CD4-positive, alpha-beta T cell treated with Interleukin-4 for 4 hours (primary cell): ENCODE results near the gene MROH8.
A peak's percentile ranks its signal among the peaks of the same experiment; 100 is the strongest.
"Not testable (repeated sequence)": the region's sequence is repeated elsewhere in the genome, so short reads cannot be mapped to it uniquely, and the experiment has no call there.

Source experiments
- DNase-seq: peaks from one replicate; pipeline ENCODE4 v3.0.0-alpha.2; 2020

The MROH8 gene

DNA sequence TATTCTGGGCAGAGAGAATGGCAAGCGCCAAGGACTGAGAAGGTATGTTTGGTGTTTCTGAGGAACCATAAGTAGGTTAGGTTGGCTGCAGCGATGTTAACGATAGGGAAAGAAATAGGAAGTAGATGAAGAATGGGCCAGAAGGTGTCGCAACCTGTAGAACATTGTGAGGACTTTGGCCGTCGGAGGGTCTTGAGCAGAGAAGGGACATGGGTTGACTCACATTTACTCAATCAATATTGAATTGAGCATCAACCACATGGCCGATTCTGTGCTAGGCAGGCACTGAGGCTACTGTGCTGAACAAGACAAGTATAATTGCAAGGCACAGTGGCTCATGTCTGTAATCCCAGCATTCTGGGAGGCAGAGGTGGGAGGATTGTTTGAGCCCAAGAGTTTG, 27.1 kb downstream of the MROH8 start:
- DNase-seq: no peak

DNA sequence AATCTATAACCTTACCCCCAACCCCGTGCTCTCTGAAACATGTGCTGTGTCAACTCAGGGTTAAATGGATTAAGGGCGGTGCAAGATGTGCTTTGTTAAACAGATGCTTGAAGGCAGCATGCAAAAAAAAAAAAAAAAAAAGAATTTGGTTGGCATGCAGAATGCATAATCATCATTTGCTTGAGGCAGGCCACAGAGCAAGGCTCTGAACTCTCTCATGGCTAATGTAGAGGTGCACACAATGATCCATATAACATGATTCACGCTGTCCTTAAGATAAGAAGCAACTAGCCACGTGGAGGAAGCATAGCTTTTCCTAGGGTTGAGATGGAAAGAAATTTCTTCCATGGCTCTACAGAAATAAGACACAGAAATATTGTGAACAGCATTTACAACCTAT, 27.8 kb downstream of the MROH8 start:
- no peak for DNase-seq

DNA sequence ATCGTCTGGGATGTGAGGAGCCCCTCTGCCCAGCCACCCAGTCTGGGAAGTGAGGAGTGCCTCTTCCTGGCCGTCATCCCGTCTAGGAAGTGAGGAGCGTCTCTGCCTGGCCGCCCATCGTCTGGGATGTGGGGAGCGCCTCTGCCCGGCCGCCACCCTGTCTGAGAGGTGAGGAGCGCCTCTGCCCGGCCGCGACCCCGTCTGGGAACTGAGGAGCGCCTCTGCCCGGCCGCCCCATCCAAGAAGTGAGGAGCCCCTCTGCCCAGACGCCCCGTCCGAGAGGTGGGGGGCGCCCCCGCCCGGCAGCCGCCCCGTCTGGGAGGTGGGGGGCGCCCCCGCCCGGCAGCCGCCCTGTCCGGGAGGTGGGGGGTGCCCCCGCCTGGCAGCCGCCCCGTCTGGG, 28.5 kb downstream of the MROH8 start:
- DNase-seq: not testable (repeated sequence)

DNA sequence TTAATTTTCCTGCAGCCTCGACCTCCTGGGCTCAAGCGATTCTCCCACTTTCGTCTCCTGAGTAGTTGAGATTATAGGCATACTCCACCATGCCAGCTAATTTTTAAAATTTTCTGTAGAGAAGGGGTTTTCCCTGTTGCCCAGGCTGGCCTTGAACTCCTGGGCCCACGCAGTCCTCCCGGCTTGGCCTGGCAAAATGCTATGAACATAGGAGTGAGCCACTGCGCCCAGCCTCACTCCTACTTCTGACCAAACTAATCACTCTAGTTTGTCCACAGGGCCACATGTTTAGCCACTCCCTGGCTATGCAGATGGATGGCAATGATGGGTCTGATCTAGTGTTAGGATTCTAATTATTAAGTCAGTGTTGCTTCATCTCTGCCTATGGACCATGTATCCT, 32.1 kb downstream of the MROH8 start:
- no peak for DNase-seq

DNA sequence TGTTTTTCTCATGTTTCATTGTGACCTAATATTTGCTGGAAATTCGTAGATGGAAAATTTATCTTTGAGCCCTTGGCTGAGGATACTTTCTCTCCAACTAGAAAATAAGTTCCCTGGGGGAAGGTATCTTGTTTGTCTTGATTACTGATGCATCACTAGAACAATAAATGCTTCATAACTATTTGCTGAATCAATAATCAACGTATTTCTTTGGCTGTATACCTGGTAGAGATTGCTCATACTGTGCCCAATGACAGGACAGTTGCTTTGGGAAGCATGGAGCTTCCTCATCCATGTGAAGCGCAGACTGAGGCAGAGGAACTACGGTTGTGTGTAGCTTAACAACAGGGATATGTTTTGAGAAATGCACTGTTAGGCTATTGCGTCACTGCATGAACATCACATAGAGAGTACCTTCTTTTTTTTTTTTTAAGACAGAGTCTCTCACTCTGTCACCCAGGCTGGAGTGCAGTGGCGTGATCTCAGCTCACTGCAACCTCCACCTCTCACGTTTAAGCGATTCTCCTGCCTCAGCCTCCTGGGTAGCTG, 34.4 kb downstream of the MROH8 start:
- no peak for DNase-seq

DNA sequence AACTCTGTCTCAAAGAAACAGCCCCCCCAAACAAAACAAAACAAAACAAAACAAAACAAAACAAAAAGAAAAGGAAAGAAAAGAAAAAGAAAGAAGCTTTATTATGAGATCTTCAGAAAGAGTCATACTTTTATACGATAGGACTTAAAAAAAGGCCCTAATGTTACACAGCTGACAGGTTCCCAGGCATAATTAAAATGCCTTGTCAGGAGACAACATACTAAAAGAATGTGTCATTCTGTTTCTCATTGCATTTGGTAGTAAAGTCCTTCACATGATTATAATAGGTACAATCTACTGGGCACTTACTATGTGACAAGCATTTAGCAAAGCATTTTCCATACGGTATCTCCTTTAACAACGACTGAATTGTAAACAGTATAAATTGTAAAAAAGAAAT, 36.6 kb downstream of the MROH8 start:
- no peak for DNase-seq

DNA sequence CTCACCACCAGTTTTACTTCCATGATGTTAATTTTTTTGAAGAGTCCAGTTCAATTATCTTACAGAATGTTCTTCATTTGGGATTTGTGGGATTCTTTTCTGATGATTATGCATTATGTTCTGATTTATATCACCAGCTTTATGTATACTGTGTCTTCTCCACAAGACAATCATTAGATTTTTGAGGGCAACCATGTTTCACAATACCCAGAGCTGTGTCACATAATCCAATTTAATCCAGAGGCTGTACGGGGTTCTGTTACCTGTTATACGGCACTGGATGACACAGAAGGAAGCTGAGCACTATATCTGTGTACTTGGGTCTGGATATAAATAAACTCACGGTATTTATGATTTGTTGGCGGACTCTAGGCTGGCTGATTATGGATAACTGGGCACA, 41.8 kb downstream of the MROH8 start:
- no peak for DNase-seq

DNA sequence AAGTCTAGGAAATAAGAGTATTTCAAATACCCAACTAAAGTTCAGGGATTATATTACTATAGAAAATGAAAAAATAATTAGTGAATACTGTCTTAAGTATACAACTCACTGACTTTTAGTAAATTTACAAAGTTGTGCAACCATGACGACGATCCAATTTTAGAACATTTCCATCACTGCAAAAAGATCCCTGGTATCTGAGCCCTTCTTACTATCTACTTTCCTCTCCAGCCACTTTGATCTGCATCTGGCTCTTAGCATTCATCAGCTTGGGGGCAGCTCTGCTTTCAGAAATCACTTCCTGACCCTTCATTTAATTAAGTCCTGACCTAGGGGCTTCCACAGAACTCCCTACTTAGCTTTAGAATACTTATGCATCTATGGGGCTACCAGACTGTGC, 45.4 kb downstream of the MROH8 start:
- no peak for DNase-seq

DNA sequence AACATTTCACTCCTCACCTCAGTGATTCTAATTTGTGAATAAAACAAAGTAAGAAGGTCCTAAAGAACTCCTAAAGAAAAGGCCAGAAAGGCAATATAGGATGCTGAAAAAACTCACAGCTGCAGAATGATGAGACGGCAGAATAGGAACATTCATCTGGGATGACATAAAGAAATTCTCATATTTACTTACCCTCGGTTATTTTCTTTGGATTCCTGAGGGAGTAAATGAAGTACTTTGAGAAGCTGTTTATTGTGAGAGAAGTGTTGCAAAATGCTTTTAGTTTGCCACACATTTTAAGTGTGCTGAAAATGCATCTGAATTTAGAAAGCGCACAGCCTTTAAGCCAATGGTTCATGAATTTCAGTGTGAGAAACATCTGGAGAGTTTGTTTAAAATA, 47.9 kb downstream of the MROH8 start:
- no peak for DNase-seq

DNA sequence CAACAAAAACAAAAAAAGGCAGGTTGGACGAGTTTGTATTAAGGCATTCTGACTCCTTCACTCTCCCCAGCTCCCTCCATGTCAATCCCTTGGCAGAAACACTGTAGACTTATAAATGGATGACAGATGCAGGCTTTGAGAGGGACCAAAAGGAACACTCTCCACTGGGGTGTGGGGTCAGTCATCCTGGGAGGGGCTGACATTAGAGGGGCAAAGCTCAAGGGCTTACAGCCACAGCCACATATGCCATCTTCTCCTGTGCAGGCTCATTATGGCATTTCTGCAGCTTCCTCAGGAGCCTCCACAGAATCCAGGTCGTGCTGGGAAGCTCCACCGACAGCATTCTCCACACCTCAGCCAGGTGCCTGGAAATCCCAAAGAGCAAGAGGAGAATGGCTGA, 50.5 kb downstream of the MROH8 start:
- DNase-seq: no peak

DNA sequence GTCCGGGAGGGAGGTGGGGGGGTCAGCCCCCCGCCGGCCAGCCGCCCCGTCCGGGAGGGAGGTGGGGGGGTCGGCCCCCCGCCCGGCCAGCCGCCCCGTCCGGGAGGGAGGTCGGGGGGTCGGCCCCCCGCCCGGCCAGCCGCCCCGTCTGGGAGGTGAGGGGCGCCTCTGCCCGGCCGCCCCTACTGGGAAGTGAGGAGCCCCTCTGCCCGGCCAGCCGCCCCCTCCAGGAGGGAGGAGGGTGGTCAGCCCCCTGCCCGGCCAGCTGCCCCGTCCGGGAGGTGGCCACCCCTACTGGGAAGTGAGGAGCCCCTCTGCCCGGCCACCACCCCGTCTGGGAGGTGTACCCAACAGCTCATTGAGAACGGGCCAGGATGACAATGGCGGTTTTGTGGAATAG, 53.1 kb downstream of the MROH8 start:
- not testable (repeated sequence) for DNase-seq

DNA sequence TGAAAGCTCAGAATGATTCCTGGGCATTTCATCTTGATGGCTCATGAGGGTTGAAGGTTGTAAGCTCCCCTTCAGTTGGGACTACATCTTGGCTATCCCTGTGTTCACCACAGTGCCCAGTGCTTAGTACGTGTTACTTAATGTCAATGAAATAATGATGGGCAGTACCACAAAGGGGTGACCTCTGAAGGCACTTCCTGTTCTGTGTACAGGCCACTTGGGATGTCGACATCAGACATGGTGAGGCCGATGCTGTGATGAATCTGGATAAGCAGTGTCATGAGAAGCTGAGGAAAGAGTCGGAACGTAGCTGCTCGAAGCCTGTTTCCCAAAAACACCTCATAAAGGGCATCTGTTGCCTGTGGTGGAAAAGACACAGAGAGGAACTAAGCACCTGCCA, 55.9 kb downstream of the MROH8 start:
- no peak for DNase-seq

DNA sequence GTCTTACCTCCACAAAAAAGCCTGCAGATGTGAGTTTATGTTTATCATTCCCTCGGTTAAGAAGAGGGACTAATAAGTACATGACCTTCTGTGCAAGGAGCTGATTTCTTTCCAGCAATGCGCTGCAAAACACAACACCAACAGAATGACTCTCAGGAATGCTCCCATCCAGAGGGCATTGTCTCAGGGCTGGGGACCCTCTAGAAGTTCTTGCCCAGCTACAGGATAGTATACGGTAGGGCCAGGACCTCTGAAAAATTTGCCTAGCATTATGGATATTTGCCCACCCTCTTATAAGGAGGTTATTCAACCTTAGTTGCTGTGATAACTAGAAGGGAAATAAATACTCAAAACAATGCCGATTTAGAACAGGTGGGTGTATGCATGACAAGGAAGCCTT, 58.9 kb downstream of the MROH8 start:
- no peak for DNase-seq

DNA sequence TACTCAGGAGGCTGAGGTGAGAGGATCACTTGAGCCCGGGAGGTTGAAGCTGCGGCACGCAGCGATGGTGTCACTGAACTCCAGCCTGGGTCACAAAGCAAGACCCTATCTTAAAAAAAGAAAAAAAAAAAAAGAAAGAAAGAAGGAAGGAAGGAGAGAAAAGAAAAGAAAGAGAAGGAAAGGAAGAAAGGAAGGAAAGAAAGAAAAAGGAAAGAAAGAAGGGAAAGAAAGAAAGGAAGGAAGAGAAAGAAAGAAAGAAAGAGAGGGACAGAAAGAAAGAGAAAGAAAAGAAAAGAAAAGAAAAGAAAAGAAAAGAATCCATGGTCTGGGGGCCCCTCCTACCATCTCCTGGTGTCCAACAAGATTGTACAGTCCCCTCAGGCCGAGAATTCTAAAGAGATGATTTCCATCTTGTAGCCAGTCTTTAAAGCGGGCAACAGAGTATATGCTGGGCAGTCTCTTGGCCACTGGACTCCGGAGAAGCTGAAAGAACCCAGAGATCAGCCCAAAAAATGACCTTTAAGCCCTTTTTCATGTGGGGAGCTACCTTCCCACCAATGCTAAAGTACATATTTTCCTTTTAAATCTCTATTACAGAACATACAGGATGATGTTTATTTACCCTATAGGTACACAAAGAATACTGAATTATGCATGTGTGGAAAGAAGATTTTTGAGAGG, 59.9 kb downstream of the MROH8 start:
- no peak for DNase-seq

DNA sequence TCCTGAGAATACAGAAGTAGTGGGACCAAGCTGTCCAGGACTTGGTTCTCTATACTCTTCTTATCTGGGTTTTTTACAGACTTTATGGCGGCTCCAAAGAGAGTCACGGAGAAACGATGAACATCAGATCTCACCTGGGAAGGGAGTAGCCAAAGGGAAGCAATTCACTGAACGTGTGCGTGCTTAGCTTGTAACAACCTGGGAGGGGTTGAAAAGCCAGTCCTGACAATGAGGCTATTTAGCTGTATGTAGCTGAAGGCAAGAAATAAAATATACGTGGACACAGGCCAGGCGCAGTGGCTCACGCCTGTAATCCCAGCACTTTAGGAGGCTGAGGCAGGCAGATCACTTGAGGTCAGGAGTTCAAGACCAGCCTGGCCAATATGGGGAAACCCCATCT, 65.3 kb downstream of the MROH8 start:
- DNase-seq: no peak

DNA sequence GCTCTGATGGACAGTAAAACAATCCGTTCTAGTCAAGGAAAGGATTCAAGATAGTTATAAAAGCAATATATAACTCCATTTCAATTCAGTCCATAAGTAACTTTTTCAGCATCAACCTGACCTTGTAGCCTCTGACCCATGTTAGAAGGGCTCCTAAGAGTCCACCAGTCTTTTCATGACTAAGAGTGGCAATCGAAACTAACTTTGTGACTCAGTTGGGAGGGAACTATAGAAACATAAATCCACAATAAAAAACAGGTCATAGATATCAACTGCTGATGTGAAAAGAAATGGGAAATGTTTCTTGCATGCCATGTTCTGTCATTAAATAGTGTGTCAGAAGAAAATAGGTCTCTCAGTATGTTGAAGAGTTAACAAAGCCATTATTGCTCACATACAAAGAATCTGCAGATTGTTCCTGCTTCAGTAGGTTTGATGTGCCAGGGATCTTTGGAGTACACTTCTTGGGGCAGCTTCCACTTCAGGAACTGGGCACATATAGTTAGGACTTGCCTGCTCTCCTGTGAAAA, 67.4 kb downstream of the MROH8 start:
- no peak for DNase-seq

DNA sequence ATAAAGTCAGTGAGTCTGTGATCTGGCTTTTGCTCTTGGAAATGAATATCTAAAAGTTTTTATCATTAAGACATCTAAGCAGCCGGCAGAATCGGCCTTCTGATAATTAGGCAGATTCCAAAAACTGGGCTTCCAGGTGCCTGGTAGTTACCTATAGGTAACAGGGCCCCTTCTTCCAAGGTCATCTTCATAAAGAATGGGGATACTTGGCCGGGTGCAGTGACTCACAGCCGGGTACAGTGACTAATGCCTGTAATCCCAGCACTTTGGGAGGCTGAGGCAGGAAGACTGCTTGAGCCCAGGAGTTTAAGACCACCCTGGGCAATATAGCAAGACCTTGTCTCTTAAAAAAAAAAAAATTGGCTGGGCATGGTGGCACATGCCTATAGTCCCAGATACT, 70.7 kb downstream of the MROH8 start:
- DNase-seq: no peak

DNA sequence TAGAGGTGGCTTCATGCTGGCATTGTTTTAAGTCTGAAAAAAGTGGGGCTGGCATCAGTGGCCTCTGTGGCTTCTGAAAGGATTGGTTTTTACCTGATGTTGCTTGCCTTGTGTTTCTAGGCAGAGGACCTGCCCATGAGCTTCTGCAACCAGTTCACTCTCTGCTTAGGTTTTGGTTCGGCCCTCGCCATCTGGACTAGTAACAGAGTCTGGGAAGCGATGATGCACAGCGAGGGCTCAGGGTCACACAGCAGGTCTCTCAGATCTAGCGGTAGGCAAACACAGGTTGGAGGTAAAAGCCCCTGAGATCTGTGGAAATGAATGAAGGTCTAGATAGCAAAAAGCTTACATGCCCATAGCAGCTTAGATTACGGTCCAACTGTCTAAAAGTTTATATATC, 76.8 kb downstream of the MROH8 start:
- no peak for DNase-seq

DNA sequence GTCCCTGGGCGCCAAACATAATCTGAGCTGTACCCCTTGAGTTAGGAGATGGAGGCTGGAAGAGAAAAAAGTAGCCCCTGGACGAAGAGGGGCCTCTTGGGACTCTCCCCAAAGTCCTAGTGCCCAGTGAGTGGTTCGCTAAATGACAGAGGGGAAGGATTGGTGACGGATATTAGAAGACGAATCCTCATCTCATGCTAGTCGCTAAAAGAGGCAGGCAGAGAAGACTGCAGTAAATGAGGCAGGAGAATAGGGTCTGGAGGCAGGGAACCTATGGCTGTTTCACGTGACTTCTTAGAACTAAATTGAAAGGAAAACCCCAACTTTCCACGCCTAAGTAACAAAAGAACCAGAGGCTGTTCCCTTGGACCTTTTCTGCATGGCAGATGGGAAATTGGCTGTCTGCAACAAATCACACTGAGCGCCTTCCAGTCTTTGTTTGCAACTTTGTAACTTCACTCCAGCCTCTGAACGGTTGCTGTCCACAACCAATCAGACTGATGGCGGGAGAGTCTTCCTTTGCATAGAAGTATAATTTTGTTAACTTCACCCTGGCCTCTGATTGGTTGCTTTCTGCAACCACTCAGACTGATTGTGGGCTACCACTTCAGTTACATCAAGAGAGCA, 82.8 kb downstream of the MROH8 start:
- DNase-seq: no peak

DNA sequence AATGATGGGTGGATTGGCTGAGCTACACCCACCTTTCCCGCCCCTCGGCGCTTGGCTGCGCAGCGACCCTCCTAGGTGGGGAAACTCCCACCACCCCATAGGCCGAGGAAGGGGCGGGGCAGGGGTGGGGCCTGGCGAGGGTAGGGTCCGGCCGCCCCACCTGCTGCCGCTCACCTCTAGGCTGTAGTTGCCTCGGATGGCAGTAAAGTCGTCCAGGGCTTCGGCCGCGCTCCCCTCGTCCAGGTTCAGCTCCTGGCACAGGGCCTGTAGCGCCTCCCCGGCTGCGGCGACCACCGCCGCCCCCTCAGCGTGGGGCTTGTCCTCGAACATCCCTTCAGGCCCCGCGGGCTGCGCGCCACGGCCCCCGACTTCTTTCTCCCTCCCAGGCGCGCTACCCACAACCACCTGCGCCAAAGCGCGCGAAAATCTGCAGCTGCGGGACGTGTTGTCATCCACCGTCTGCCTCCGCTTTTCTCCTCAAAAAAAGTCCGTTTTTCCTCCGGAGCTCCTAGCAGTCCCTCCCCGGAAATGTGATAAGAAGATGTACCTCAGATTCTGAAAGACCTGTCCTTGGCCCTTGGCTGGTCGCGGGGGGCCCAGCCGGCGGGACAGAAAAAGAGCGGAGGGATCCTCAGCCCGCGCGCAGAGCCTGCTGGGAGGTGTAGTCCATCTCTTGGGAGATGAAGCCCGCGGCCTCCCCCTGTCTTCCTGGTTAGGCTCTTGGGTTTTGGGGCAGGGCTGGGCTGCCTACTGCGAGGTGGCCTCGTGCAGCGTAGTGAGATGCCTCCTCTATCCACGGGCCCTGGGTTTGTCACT, 83.5 kb downstream of the MROH8 start, which contains the start of gene RBL1:
Gene RBL1, minus strand, starts transcription at position 399 of the 816 bp plus-strand sequence. Its CDS starts 69 bp downstream, at position 330.
- peak; percentile 85 for DNase-seq

DNA sequence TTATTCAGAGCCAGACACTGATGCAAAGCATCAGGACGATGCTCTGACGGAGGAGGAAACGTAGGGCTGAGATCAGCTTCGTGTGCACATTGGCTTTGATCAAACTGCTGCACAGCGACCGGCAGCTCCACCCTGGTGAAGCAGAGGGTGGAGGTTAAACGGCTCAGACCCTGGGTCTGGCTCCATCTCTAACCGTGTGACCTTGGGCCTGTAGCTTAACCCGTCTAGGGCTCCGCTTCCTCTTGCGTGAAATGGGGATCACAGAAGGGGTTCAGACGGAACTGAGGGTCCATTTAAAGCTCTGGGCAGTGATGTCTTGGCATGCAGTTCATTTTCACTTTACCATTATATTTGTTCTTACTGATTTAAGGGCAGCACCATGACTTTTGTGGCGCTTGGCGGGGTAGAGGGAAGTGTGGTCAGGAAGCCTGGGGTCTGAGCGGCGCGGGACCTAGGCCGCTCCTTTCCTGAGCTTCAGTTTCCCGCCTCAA, 84.2 kb downstream of the MROH8 start:
- DNase-seq: peak; percentile 58

DNA sequence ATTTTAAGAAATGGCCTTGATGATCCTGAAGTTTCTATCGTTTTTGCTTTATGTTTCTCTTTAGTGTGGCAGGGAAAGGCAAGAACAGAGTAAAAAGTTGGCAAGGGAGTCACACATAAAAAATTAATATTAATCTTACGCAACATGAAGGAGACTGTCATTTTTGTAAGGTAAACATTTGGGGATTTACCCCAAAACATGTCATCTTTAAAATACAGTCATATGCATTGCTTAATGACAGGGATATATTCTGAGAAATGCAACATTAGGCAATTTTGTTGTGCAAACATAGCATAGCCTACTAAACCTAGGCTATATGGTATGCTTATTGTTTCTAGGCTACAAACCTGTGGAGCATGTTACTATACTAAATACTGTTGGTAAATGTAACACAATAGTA, 88.9 kb downstream of the MROH8 start:
- DNase-seq: no peak

DNA sequence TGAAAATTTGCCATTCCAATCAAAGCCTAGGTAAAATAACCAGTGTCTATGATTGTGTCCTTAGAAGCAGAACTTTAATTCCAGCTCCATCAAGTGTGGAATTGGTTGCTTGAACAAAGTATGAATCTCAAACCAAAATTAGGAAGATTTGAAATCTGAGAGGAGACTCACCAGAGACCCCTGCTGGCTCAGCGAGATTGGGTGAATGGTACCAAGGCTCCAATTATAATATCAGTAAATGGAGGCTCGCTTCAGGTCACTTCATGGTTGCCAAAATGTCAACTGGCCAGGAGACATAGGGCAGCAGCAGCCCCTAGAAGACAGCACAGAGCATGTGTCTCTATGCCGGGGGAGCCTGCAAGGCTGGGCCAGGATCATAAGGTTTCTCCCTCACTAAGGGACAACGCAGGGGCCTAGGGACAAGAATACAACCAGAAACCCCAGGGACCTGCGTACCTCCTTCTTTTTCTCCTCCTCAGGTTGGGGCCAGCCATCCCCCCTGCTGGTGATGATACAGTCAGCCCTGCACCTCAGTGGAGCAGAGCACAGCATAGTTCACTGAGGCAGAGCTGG, 97.5 kb downstream of the MROH8 start:
- peak; percentile 42 for DNase-seq
